ENCODE data around the gene MAGI1. TPM values are rescaled to one million over a fixed set of nuclear protein-coding genes. Genes with fewer than 3 reads are reported as not detected.

MAGI1 gene
- total RNA-seq, 1 experiment from 2014 or later: 0.93 TPM

- DNase-seq (ENCODE audit: low spot score): no peak
Observed at GRCh38 chr3:65945953-65946352, 92.8 kb downstream of the MAGI1 start.

- DNase-seq (ENCODE audit: low spot score): no peak
Observed at GRCh38 chr3:65945480-65945879, 93.2 kb downstream of the MAGI1 start.

GRCh38 chr3:65944252-65944651 lies 94.5 kb downstream of the MAGI1 start:
- DNase-seq (ENCODE audit: low spot score): no peak

- no peak for DNase-seq (ENCODE audit: low spot score)
Observed at GRCh38 chr3:65939801-65940246, 98.9 kb downstream of the MAGI1 start.

- no peak for DNase-seq (ENCODE audit: low spot score)
Observed at GRCh38 chr3:65939184-65939583, 99.5 kb downstream of the MAGI1 start.

- no peak for DNase-seq (ENCODE audit: low spot score)
Observed at GRCh38 chr3:65938676-65939075, 100.0 kb downstream of the MAGI1 start.

- DNase-seq (ENCODE audit: low spot score): no peak
Observed at GRCh38 chr3:65938147-65938546, 100.6 kb downstream of the MAGI1 start.

- DNase-seq (ENCODE audit: low spot score): no peak
Observed at GRCh38 chr3:65936908-65937638, 101.6 kb downstream of the MAGI1 start.

- DNase-seq (ENCODE audit: low spot score): no peak
Observed at GRCh38 chr3:65935724-65936123, 103.0 kb downstream of the MAGI1 start.

GRCh38 chr3:65930648-65931047 lies 108.1 kb downstream of the MAGI1 start:
- DNase-seq (ENCODE audit: low spot score): no peak

- no peak for DNase-seq (ENCODE audit: low spot score)
Observed at GRCh38 chr3:65928110-65928509, 110.6 kb downstream of the MAGI1 start.

GRCh38 chr3:65927576-65927975 lies 111.1 kb downstream of the MAGI1 start:
- DNase-seq (ENCODE audit: low spot score): peak; percentile 4

- no peak for DNase-seq (ENCODE audit: low spot score)
Observed at GRCh38 chr3:65925254-65925954, 113.3 kb downstream of the MAGI1 start.

GRCh38 chr3:65924762-65925161 lies 114.0 kb downstream of the MAGI1 start:
- no peak for DNase-seq (ENCODE audit: low spot score)

GRCh38 chr3:65922441-65922840 lies 116.3 kb downstream of the MAGI1 start:
- DNase-seq (ENCODE audit: low spot score): no peak

- no peak for DNase-seq (ENCODE audit: low spot score)
Observed at GRCh38 chr3:65919826-65920225, 118.9 kb downstream of the MAGI1 start.

GRCh38 chr3:65915477-65915876 lies 123.2 kb downstream of the MAGI1 start:
- no peak for DNase-seq (ENCODE audit: low spot score)

GRCh38 chr3:65914740-65915367 lies 123.9 kb downstream of the MAGI1 start:
- DNase-seq (ENCODE audit: low spot score): no peak

GRCh38 chr3:65914032-65914739 lies 124.5 kb downstream of the MAGI1 start:
- no peak for DNase-seq (ENCODE audit: low spot score)

GRCh38 chr3:65912647-65913046 lies 126.1 kb downstream of the MAGI1 start:
- DNase-seq (ENCODE audit: low spot score): no peak

- DNase-seq (ENCODE audit: low spot score): no peak
Observed at GRCh38 chr3:65908588-65908987, 130.1 kb downstream of the MAGI1 start.

Measured in H4 (cell line).